OCI-LY7 (cell line): ENCODE data around the gene FIGNL2. TPM values are rescaled to one million over a fixed set of nuclear protein-coding genes. Genes with fewer than 3 reads are reported as not detected.
A peak's percentile ranks its signal among the peaks of the same experiment; 100 is the strongest.

Experiments used
- BruUV-seq: library from RNA; stranded (reverse); fragments of 400-500 nt; replicated peaks from 2 replicates; lab custom pipeline; 2021; lab: Mats Ljungman, UMichigan
- CTCF ChIA-PET: fragments of 300-600 bp; sonication (Branson Sonifier 250); formaldehyde crosslinking; loops from one replicate; lab custom pipeline; 2022; ENCODE audit warnings: antibody characterized with exemption; ENCODE audit not compliant: unreplicated experiment; lab: Charles Lee
- POLR2A ChIA-PET: fragments of 300-600 bp; sonication (Branson Sonifier 250); formaldehyde crosslinking; loops from one replicate; lab custom pipeline; 2022; ENCODE audit warnings: antibody characterized with exemption; lab: Charles Lee
- DNase-seq: peaks from one replicate; pipeline ENCODE4 v3.0.0-alpha.2; 2015; ENCODE audit warnings: low spot score
- H2AFZ ChIP-seq: fragments of 200-600 bp; sonication (generic), shearing (Covaris generic); 2 replicates; pipeline ENCODE4 v1.6.1; 2014; ENCODE audit warnings: mild to moderate bottlenecking, antibody characterized with exemption, low read length, moderate library complexity
- H3K27ac ChIP-seq: fragments of 200-600 bp; sonication (generic); 2 replicates; pipeline ENCODE4 v1.5.1; 2014; ENCODE audit warnings: mixed run types, low read depth, mild to moderate bottlenecking, moderate library complexity, low read length, inconsistent platforms; ENCODE audit not compliant: poor library complexity, severe bottlenecking
- H3K36me3 ChIP-seq: fragments of 200-600 bp; sonication (generic); 2 replicates; pipeline ENCODE4 v1.6.1; 2014; ENCODE audit warnings: mild to moderate bottlenecking, antibody characterized with exemption, low read length, moderate library complexity, mixed read lengths; ENCODE audit not compliant: insufficient read depth
- H3K4me1 ChIP-seq: fragments of 200-600 bp; sonication (generic); 2 replicates; pipeline ENCODE4 v1.5.1; 2014; ENCODE audit warnings: mild to moderate bottlenecking, low read length; ENCODE audit not compliant: insufficient read depth, poor library complexity, severe bottlenecking
- H3K4me2 ChIP-seq: fragments of 200-600 bp; sonication (generic); 2 replicates; pipeline ENCODE4 v1.6.1; 2014; ENCODE audit warnings: mild to moderate bottlenecking, low read length
- H3K4me3 ChIP-seq: fragments of 200-600 bp; sonication (generic); 2 replicates; pipeline ENCODE4 v1.5.1; 2014; ENCODE audit warnings: mild to moderate bottlenecking, low read depth, low read length; ENCODE audit not compliant: poor library complexity, severe bottlenecking
- H3K79me2 ChIP-seq: fragments of 200-600 bp; sonication (generic); 2 replicates; pipeline ENCODE4 v1.6.1; 2016; ENCODE audit warnings: low read depth, mild to moderate bottlenecking, low read length, moderate library complexity, mixed read lengths; ENCODE audit not compliant: insufficient read depth
- H3K9me2 ChIP-seq: fragments of 200-600 bp; sonication (generic); 2 replicates; pipeline ENCODE4 v1.6.1; 2016; ENCODE audit warnings: mild to moderate bottlenecking, low read length, mixed read lengths; ENCODE audit not compliant: insufficient read depth
- H3K9me3 ChIP-seq: fragments of 200-600 bp; sonication (generic); 2 replicates; pipeline ENCODE4 v1.6.1; 2014; ENCODE audit warnings: mild to moderate bottlenecking, mixed run types, low read length, mixed read lengths
- H4K20me1 ChIP-seq: fragments of 200-600 bp; sonication (generic); 2 replicates; pipeline ENCODE4 v1.6.1; 2014; ENCODE audit warnings: mild to moderate bottlenecking, antibody characterized with exemption, low read length, moderate library complexity, mixed read lengths; ENCODE audit not compliant: insufficient read depth
- EZH2phosphoT487 ChIP-seq: fragments of 200-600 bp; sonication (generic); IDR thresholded peaks from 2 replicates; pipeline ENCODE4 v1.6.1; 2018; ENCODE audit warnings: low read depth, borderline replicate concordance, mild to moderate bottlenecking, mixed run types, antibody characterized with exemption, low read length, moderate library complexity, mixed read lengths
- intact Hi-C: fragments of 100-400 bp; cut with micrococcal nuclease; formaldehyde crosslinking; loops from one replicate; pipeline ENCODE4 v1.10.0; 2022; ENCODE audit not compliant: unreplicated experiment
- total RNA-seq, 2 experiments: library from RNA; depleted of rRNA in 1 of 2; stranded (reverse); fragments of >200 nt in 1 of 2; shearing (Covaris generic) in 1 of 2; gene quantifications; 2 replicates each; pipeline ENCODE4 v1.2.3, GENCODE V29; 2014 to 2022
- TF ChIP-seq, protein P1 (sequence below): fragments of 200-600 bp; sonication (generic); conservative IDR thresholded peaks from 2 replicates; pipeline ENCODE4 v1.5.1; 2014; ENCODE audit warnings: mild to moderate bottlenecking, antibody characterized with exemption, low read length, moderate library complexity, mixed read lengths

Gene FIGNL2
- total RNA-seq, 2 experiments from 2014 or later = not detected

DNA sequence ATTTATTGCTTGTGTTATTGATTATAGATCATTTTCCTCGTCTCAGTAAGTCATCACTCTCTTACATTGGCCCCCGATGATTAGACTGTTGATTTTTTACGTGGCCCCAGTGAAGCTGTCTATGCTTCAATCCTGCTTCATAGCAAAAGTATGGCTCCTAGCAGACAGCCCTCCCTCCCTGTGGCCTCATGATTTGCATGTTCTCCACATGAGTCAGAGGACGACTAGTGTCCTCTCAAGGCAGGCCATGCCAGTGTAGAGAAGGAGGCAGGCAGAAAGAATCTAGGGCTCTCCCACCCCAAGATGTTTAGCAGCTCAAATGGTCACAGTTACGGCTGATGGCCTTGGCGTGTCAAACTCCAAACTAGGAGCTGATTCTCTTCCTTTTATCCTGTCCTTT lies 59.6 kb downstream of the FIGNL2 start:
- Histone ChIP-seq H3K27ac (no peak overlapping the region), H3K9me3 (no peaks in the 10 kb centered on the region), H2AFZ (no peak overlapping the region), H3K36me3 (no peaks in the 10 kb centered on the region), H3K4me2 (no peak overlapping the region), H3K79me2 (no peaks in the 10 kb centered on the region), H3K4me3 (no peak overlapping the region), H3K9me2 (no peaks in the 10 kb centered on the region), H3K4me1 (no peaks in the 10 kb centered on the region), H4K20me1 (no peaks in the 10 kb centered on the region)
- POLR2A ChIA-PET = no interaction called here
- DNase-seq = no peak
- TF ChIP-seq, protein P1, sequence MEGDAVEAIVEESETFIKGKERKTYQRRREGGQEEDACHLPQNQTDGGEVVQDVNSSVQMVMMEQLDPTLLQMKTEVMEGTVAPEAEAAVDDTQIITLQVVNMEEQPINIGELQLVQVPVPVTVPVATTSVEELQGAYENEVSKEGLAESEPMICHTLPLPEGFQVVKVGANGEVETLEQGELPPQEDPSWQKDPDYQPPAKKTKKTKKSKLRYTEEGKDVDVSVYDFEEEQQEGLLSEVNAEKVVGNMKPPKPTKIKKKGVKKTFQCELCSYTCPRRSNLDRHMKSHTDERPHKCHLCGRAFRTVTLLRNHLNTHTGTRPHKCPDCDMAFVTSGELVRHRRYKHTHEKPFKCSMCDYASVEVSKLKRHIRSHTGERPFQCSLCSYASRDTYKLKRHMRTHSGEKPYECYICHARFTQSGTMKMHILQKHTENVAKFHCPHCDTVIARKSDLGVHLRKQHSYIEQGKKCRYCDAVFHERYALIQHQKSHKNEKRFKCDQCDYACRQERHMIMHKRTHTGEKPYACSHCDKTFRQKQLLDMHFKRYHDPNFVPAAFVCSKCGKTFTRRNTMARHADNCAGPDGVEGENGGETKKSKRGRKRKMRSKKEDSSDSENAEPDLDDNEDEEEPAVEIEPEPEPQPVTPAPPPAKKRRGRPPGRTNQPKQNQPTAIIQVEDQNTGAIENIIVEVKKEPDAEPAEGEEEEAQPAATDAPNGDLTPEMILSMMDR = no peak
- TF ChIP-seq EZH2phosphoT487 = no peak
- BruUV-seq = no TSS peak
- intact Hi-C loops = no loop called here
- CTCF ChIA-PET = no interaction called here

GRCh38 chr12:51785906-51786305 lies 62.6 kb downstream of the FIGNL2 start:
- intact Hi-C loops = no loop called here
- TF ChIP-seq, protein P1 = no peak
- no peak for TF ChIP-seq EZH2phosphoT487
- no TSS peak for BruUV-seq
- ChIA-PET POLR2A (no interaction called here), CTCF (no interaction called here)
- H3K36me3 ChIP-seq = no peaks in the 10 kb centered on the region
- no peaks in the 10 kb centered on the region for H4K20me1 ChIP-seq
- H3K79me2 ChIP-seq = no peaks in the 10 kb centered on the region
- no peaks in the 10 kb centered on the region for H3K9me3 ChIP-seq
- DNase-seq = no peak
- no peaks in the 10 kb centered on the region for H3K4me1 ChIP-seq
- H3K9me2 ChIP-seq = no peaks in the 10 kb centered on the region
- no peak overlapping the region for H3K27ac ChIP-seq
- no peak overlapping the region for H3K4me2 ChIP-seq
- no peak overlapping the region for H3K4me3 ChIP-seq
- H2AFZ ChIP-seq = no peak overlapping the region

GRCh38 chr12:51784688-51785087 lies 63.8 kb downstream of the FIGNL2 start:
- intact Hi-C loops = no loop called here
- H3K79me2 ChIP-seq = no peaks in the 10 kb centered on the region
- H3K4me2 ChIP-seq = no peak overlapping the region
- H3K4me1 ChIP-seq = no peaks in the 10 kb centered on the region
- ChIA-PET CTCF (no interaction called here), POLR2A (no interaction called here)
- BruUV-seq = no TSS peak
- H3K36me3 ChIP-seq = no peaks in the 10 kb centered on the region
- H3K4me3 ChIP-seq = no peak overlapping the region
- peak; percentile 13 for DNase-seq
- H4K20me1 ChIP-seq = no peaks in the 10 kb centered on the region
- H2AFZ ChIP-seq = no peak overlapping the region
- no peaks in the 10 kb centered on the region for H3K9me3 ChIP-seq
- TF ChIP-seq, protein P1 = no peak
- TF ChIP-seq EZH2phosphoT487 = no peak
- H3K9me2 ChIP-seq = no peaks in the 10 kb centered on the region
- H3K27ac ChIP-seq = no peak overlapping the region
